Activated CD4-positive, alpha-beta T cell treated with anti-CD3 and anti-CD28 coated beads for 36 hours (primary cell): ENCODE data around the gene GDPD1. TPM values are rescaled to one million over a fixed set of nuclear protein-coding genes. Genes with fewer than 3 reads are reported as not detected.

ENCODE experiments used
- total RNA-seq, 2 experiments: library from RNA; stranded (reverse); gene quantifications; one replicate each; pipeline ENCODE4 v1.2.3, GENCODE V29; 2021

Gene GDPD1
- total RNA-seq, 2 experiments from 2014 or later = 2.5 to 2.7 TPM

Other genes starting within 250 kb of the GDPD1 start
- gene TRIM37, start 113.6 kb upstream of the GDPD1 start, total RNA-seq = 10 to 100 TPM; 21.3 to 22.7 TPM
- 100 to 1,000 TPM in 1 of 2 experiments, 10 to 100 TPM in 1; 79.5 to 112 TPM for gene SKA2, start 65.3 kb upstream of the GDPD1 start, total RNA-seq
- gene PRR11, start 64.8 kb upstream of the GDPD1 start, total RNA-seq = 10 to 100 TPM; 73.6 to 95.9 TPM
- 10 to 100 TPM; 17.4 to 18.3 TPM for gene SMG8, start 10.5 kb upstream of the GDPD1 start, total RNA-seq
- gene YPEL2, start 111.1 kb downstream of the GDPD1 start, total RNA-seq = 1 to 10 TPM; 4.3 to 6.9 TPM